H9 (cell line): Measurements from ENCODE around the gene CCDC159. TPM values are rescaled to one million over a fixed set of nuclear protein-coding genes. Genes with fewer than 3 reads are reported as not detected.

Experiments
- DNase-seq: peaks from one replicate; pipeline ENCODE4 v3.0.0-alpha.2; 2017
- H2AFZ ChIP-seq: one replicate; pipeline ENCODE4 v1.6.1; 2013; ENCODE audit warnings: mild to moderate bottlenecking, low read length, control low read depth, moderate library complexity
- H2AK5ac ChIP-seq: 2 replicates; pipeline ENCODE4 v1.6.1; 2013; ENCODE audit warnings: low read length, control low read depth, mixed read lengths; ENCODE audit not compliant: insufficient read length
- H2BK120ac ChIP-seq: one replicate; pipeline ENCODE4 v1.6.1; 2013; ENCODE audit warnings: low read depth, mild to moderate bottlenecking, low read length, control low read depth, inconsistent platforms; ENCODE audit not compliant: poor library complexity, severe bottlenecking
- H2BK12ac ChIP-seq: 2 replicates; pipeline ENCODE4 v1.6.1; 2013; ENCODE audit warnings: low read length, control low read depth, mixed read lengths, low read depth; ENCODE audit not compliant: insufficient read length
- H2BK15ac ChIP-seq: 2 replicates; pipeline ENCODE4 v1.6.1; 2013; ENCODE audit warnings: low read depth, low read length, control low read depth
- H2BK20ac ChIP-seq: one replicate; pipeline ENCODE4 v1.6.1; 2013; ENCODE audit warnings: low read depth, mild to moderate bottlenecking, low read length, control low read depth, inconsistent platforms; ENCODE audit not compliant: poor library complexity, severe bottlenecking
- H2BK5ac ChIP-seq: 2 replicates; pipeline ENCODE4 v1.6.1; 2013; ENCODE audit warnings: low read length, control low read depth, mixed read lengths; ENCODE audit not compliant: insufficient read length
- H3K14ac ChIP-seq: 2 replicates; pipeline ENCODE4 v1.6.1; 2013; ENCODE audit warnings: low read length, control low read depth; ENCODE audit not compliant: insufficient read depth
- H3K18ac ChIP-seq: 2 replicates; pipeline ENCODE4 v1.6.1; 2013; ENCODE audit warnings: low read depth, mild to moderate bottlenecking, mixed read lengths, low read length, control low read depth; ENCODE audit not compliant: insufficient read length
- H3K23ac ChIP-seq: 2 replicates; pipeline ENCODE4 v1.6.1; 2013; ENCODE audit warnings: low read length, control low read depth, mixed read lengths, low read depth; ENCODE audit not compliant: insufficient read length
- H3K23me2 ChIP-seq: 2 replicates; pipeline ENCODE4 v1.6.1; 2013; ENCODE audit warnings: low read depth, mild to moderate bottlenecking, mixed read lengths, low read length, control low read depth; ENCODE audit not compliant: insufficient read length, poor library complexity, severe bottlenecking
- H3K27ac ChIP-seq: 2 replicates; pipeline ENCODE4 v1.5.1; 2013; ENCODE audit warnings: low read length, control low read depth, mixed read lengths, low read depth; ENCODE audit not compliant: insufficient read length
- H3K27me3 ChIP-seq: 2 replicates; pipeline ENCODE4 v1.6.1; 2013; ENCODE audit warnings: low read length, control low read depth, inconsistent platforms; ENCODE audit not compliant: insufficient read depth
- H3K4ac ChIP-seq: 2 replicates; pipeline ENCODE4 v1.6.1; 2013; ENCODE audit warnings: low read depth, mild to moderate bottlenecking, control low read depth, inconsistent platforms, low read length, moderate library complexity
- H3K4me1 ChIP-seq: 2 replicates; pipeline ENCODE4 v1.6.1; 2013; ENCODE audit warnings: low read length, control low read depth, inconsistent platforms; ENCODE audit not compliant: insufficient read depth
- H3K4me2 ChIP-seq: 2 replicates; pipeline ENCODE4 v1.6.1; 2013; ENCODE audit warnings: low read length, control low read depth, mixed read lengths; ENCODE audit not compliant: insufficient read length, insufficient read depth
- H3K56ac ChIP-seq: 2 replicates; pipeline ENCODE4 v1.6.1; 2013; ENCODE audit warnings: low read depth, mild to moderate bottlenecking, mixed read lengths, low read length, control low read depth; ENCODE audit not compliant: insufficient read length
- H3K79me1 ChIP-seq: 2 replicates; pipeline ENCODE4 v1.6.1; 2013; ENCODE audit warnings: low read depth, mild to moderate bottlenecking, moderate library complexity, low read length, control low read depth, inconsistent platforms; ENCODE audit not compliant: insufficient read depth, poor library complexity, severe bottlenecking
- H3K79me2 ChIP-seq: 2 replicates; pipeline ENCODE4 v1.6.1; 2013; ENCODE audit warnings: low read length, control low read depth, inconsistent platforms; ENCODE audit not compliant: insufficient read depth
- H3K9ac ChIP-seq: 2 replicates; pipeline ENCODE4 v1.6.1; 2013; ENCODE audit warnings: low read length, control low read depth, mixed read lengths; ENCODE audit not compliant: insufficient read length; ENCODE audit errors: extremely low read depth
- H3K9me3 ChIP-seq: one replicate; pipeline ENCODE4 v1.6.1; 2013; ENCODE audit warnings: low read depth, low read length, inconsistent platforms; ENCODE audit not compliant: control insufficient read depth
- H3T11ph ChIP-seq: one replicate; pipeline ENCODE4 v1.6.1; 2013; ENCODE audit warnings: mild to moderate bottlenecking, low read length, control low read depth, inconsistent platforms
- H4K20me1 ChIP-seq: one replicate; pipeline ENCODE4 v1.6.1; 2013; ENCODE audit not compliant: control insufficient read depth, insufficient read length, insufficient read depth
- H4K5ac ChIP-seq: 2 replicates; pipeline ENCODE4 v1.6.1; 2013; ENCODE audit warnings: low read depth, mild to moderate bottlenecking, mixed read lengths, low read length, control low read depth; ENCODE audit not compliant: insufficient read length
- H4K8ac ChIP-seq: replicated peaks from 2 replicates; pipeline ENCODE4 v1.6.1; 2013; ENCODE audit warnings: low read length, control low read depth, mixed read lengths, low read depth; ENCODE audit not compliant: insufficient read length
- H4K91ac ChIP-seq: 2 replicates; pipeline ENCODE4 v1.6.1; 2013; ENCODE audit warnings: low read depth, mild to moderate bottlenecking, moderate library complexity, mixed read lengths, low read length, control low read depth; ENCODE audit not compliant: insufficient read length
- H3K27ac Mint-ChIP-seq, 3 experiments: 2 replicates in 2 of 3; 3 replicates in 1 of 3; pipeline ENCODE4 v1.8.0; 2020 to 2021; ENCODE audit warnings: mixed read lengths in 3 of 3, mild to moderate bottlenecking in 1 of 3, moderate library complexity in 1 of 3
- H3K27me3 Mint-ChIP-seq: 2 replicates; pipeline ENCODE4 v1.8.0; 2021; ENCODE audit warnings: low read depth, mild to moderate bottlenecking, moderate library complexity, mixed read lengths
- H3K36me3 Mint-ChIP-seq, 3 experiments: 2 replicates in 2 of 3; 3 replicates in 1 of 3; pipeline ENCODE4 v1.8.0; 2020 to 2021; ENCODE audit warnings: low read depth in 3 of 3, mixed read lengths in 3 of 3; ENCODE audit not compliant: insufficient read depth in 1 of 3
- H3K4me1 Mint-ChIP-seq, 2 experiments: 2 replicates each; pipeline ENCODE4 v1.8.0; 2020; ENCODE audit warnings: mixed read lengths in 2 of 2
- H3K4me3 Mint-ChIP-seq, 2 experiments: 2 replicates in 1 of 2; 3 replicates in 1 of 2; pipeline ENCODE4 v1.8.0; 2020 to 2021; ENCODE audit warnings: mild to moderate bottlenecking in 2 of 2, mixed read lengths in 2 of 2, moderate library complexity in 1 of 2
- H3K9me3 Mint-ChIP-seq, 2 experiments: 2 replicates in 1 of 2; 3 replicates in 1 of 2; pipeline ENCODE4 v1.8.0; 2020; ENCODE audit warnings: mild to moderate bottlenecking in 2 of 2, mixed read lengths in 2 of 2, moderate library complexity in 1 of 2
- CTCF ChIP-seq: fragments of 200-600 bp; sonication (generic); conservative IDR thresholded peaks from 3 replicates; pipeline ENCODE4 v1.8.0; 2021; ENCODE audit warnings: antibody characterized with exemption, mild to moderate bottlenecking
- WGBS: extraction: QIAGEN DNeasy Blood & Tissue Kit; methylation state at CpG from one replicate; pipeline ENCODE4 v1.1.7; 2013; ENCODE audit warnings: missing lambda C conversion rate, low lambda C conversion rate, mixed read lengths; ENCODE audit not compliant: insufficient read length; ENCODE audit errors: extremely low coverage; 5-methylcytosine and 5-hydroxymethylcytosine counted together
- total RNA-seq: library from RNA; stranded (reverse); gene quantifications from 2 replicates; pipeline ENCODE4 v1.2.1, GENCODE V29; 2021

Gene CCDC159
- total RNA-seq, 1 experiment from 2014 or later: 5.7 TPM

- H3K4ac ChIP-seq: no peak overlapping the region
- whole genome bisulfite sequencing: no CpG with 5 or more reads among the region's 17 CpGs
- H2BK15ac ChIP-seq: no peak overlapping the region
- no peak overlapping the region for H2BK120ac ChIP-seq
- Mint-ChIP-seq H3K9me3 (no peaks in the 10 kb centered on the region; a peak in 1 of 5 replicates), H3K4me3 (no peak overlapping the region), H3K27me3 (peaks cover 3% of the 10 kb centered on the region; the same call in 1 of the 2 replicates), H3K36me3 (peaks cover 16 to 46% (median 43%) of the 10 kb centered on the region in 3 experiments), H3K4me1 (peaks cover 7% of the 10 kb centered on the region in 2 experiments), H3K27ac (no peak overlapping the region)
- H4K8ac ChIP-seq: no peak overlapping the region
- DNase-seq: no peak
- H4K20me1 ChIP-seq: no peaks in the 10 kb centered on the region
- no peak for TF ChIP-seq CTCF
- no peak overlapping the region for H2AFZ ChIP-seq
- H4K91ac ChIP-seq: no peak overlapping the region
- H4K5ac ChIP-seq: no peak overlapping the region
- H3K9ac ChIP-seq: no peak overlapping the region
- H3K27me3 ChIP-seq: no peaks in the 10 kb centered on the region
- H2AK5ac ChIP-seq: no peak overlapping the region
- no peak overlapping the region for H3K27ac ChIP-seq
- H2BK20ac ChIP-seq: no peak overlapping the region
- no peak overlapping the region for H3K14ac ChIP-seq
- H2BK5ac ChIP-seq: no peak overlapping the region
- no peak overlapping the region for H3K4me2 ChIP-seq
- H3K79me1 ChIP-seq: no peaks in the 10 kb centered on the region
- H3K56ac ChIP-seq: no peak overlapping the region
- H2BK12ac ChIP-seq: no peak overlapping the region
- peaks cover 8% of the 10 kb centered on the region for H3K23me2 ChIP-seq
- H3K4me1 ChIP-seq: no peaks in the 10 kb centered on the region
- H3K18ac ChIP-seq: no peak overlapping the region
- H3K9me3 ChIP-seq: no peaks in the 10 kb centered on the region
- no peaks in the 10 kb centered on the region for H3K79me2 ChIP-seq
- no peak overlapping the region for H3T11ph ChIP-seq
- no peak overlapping the region for H3K23ac ChIP-seq
Observed at GRCh38 chr19:11335449-11336146, 10.7 kb upstream of the CCDC159 start.
